WTC11 (cell line): Measurements from ENCODE around the gene GPATCH1. TPM values are rescaled to one million over a fixed set of nuclear protein-coding genes. Genes with fewer than 3 reads are reported as not detected.

Experiments
- ATAC-seq: fragments of 200-7000 bp; cut with Tn5 transposase; 2 replicates; pipeline ENCODE4 v1.10.0; 2021; ENCODE audit warnings: mild to moderate bottlenecking, moderate library complexity
- CTCF ChIA-PET: fragments of 300-600 bp; sonication (Branson Sonifier 250); formaldehyde crosslinking; loops from one replicate; lab custom pipeline; 2021; ENCODE audit warnings: antibody characterized with exemption; lab: Charles Lee
- POLR2A ChIA-PET: fragments of 350-600 bp; sonication (Branson Sonifier 250); formaldehyde crosslinking; loops from one replicate; lab custom pipeline; 2021; ENCODE audit warnings: antibody characterized with exemption; lab: Charles Lee
- DNase-seq: peaks from one replicate; pipeline ENCODE4 v3.0.0; 2021; ENCODE audit warnings: low spot score
- H3K27ac Mint-ChIP-seq: 2 replicates; pipeline ENCODE4 v1.8.0; 2021; ENCODE audit warnings: mixed read lengths
- H3K27me3 Mint-ChIP-seq: 2 replicates; pipeline ENCODE4 v1.8.0; 2021; ENCODE audit warnings: low read depth, mild to moderate bottlenecking, moderate library complexity, mixed read lengths
- H3K36me3 Mint-ChIP-seq: 2 replicates; pipeline ENCODE4 v1.8.0; 2021; ENCODE audit warnings: mixed read lengths
- H3K4me1 Mint-ChIP-seq: 2 replicates; pipeline ENCODE4 v1.8.0; 2022; ENCODE audit warnings: mixed read lengths
- H3K4me3 Mint-ChIP-seq: 2 replicates; pipeline ENCODE4 v1.8.0; 2021; ENCODE audit warnings: mild to moderate bottlenecking, moderate library complexity, mixed read lengths
- H3K9me3 Mint-ChIP-seq: 2 replicates; pipeline ENCODE4 v1.8.0; 2021; ENCODE audit warnings: mixed read lengths
- ELF4 ChIP-seq: sonication (generic); formaldehyde crosslinking; IDR thresholded peaks from 2 replicates; pipeline ENCODE4 v1.8.1; 2022; ENCODE audit warnings: low read depth, mild to moderate bottlenecking, moderate library complexity, missing genetic modification reagents
- GABPB1 ChIP-seq: sonication (generic); formaldehyde crosslinking; IDR thresholded peaks from 2 replicates; pipeline ENCODE4 v1.8.1; 2023; ENCODE audit warnings: mild to moderate bottlenecking, missing genetic modification reagents
- JAZF1 ChIP-seq: fragments of 250-450 bp; sonication (Bioruptor Pico); IDR thresholded peaks from 2 replicates; pipeline ENCODE4 v1.9.0; 2021; ENCODE audit warnings: moderate library complexity, mild to moderate bottlenecking, inconsistent platforms
- KAT7 ChIP-seq: sonication (generic); formaldehyde crosslinking; IDR thresholded peaks from 2 replicates; pipeline ENCODE4 v1.8.1; 2023; ENCODE audit warnings: missing genetic modification reagents, mild to moderate bottlenecking, borderline replicate concordance
- PRRX2 ChIP-seq: fragments of 250-450 bp; sonication (Bioruptor Pico); IDR thresholded peaks from 2 replicates; pipeline ENCODE4 v1.8.0; 2021; ENCODE audit warnings: mild to moderate bottlenecking
- SMAD4 ChIP-seq: sonication (generic); formaldehyde crosslinking; IDR thresholded peaks from 2 replicates; pipeline ENCODE4 v1.8.0; 2022; ENCODE audit warnings: mild to moderate bottlenecking, missing genetic modification reagents
- ZNF416 ChIP-seq: fragments of 250-450 bp; sonication (Bioruptor Pico); IDR thresholded peaks from 2 replicates; pipeline ENCODE4 v1.9.0; 2021; ENCODE audit warnings: mild to moderate bottlenecking, inconsistent platforms
- total RNA-seq: library from RNA; stranded (reverse); gene quantifications from 3 replicates; pipeline ENCODE4 v1.2.3, GENCODE V29; 2021
- TF ChIP-seq, protein P1 (sequence below): sonication (generic); formaldehyde crosslinking; IDR thresholded peaks from 2 replicates; pipeline ENCODE4 v1.8.0; 2022; ENCODE audit warnings: mild to moderate bottlenecking, missing genetic modification reagents
- TF ChIP-seq, protein P2 (sequence below): fragments of 250-450 bp; sonication (Bioruptor Pico); IDR thresholded peaks from 2 replicates; pipeline ENCODE4 v1.9.0; 2021; ENCODE audit warnings: mild to moderate bottlenecking, borderline replicate concordance
- TF ChIP-seq, protein P3 (sequence below): sonication (generic); formaldehyde crosslinking; IDR thresholded peaks from 2 replicates; pipeline ENCODE4 v1.8.0; 2022; ENCODE audit warnings: missing genetic modification reagents
- TF ChIP-seq, protein P4 (sequence below): fragments of 250-450 bp; sonication (Bioruptor Pico); IDR thresholded peaks from 2 replicates; pipeline ENCODE4 v1.8.0; 2021; ENCODE audit warnings: mild to moderate bottlenecking
- TF ChIP-seq, protein P5 (sequence below): sonication (generic); formaldehyde crosslinking; IDR thresholded peaks from 2 replicates; pipeline ENCODE4 v1.8.1; 2023; ENCODE audit warnings: mild to moderate bottlenecking, missing genetic modification reagents, borderline replicate concordance
- TF ChIP-seq, protein P6 (sequence below): sonication (generic); formaldehyde crosslinking; conservative IDR thresholded peaks from 2 replicates; pipeline ENCODE4 v1.8.1; 2023; ENCODE audit warnings: mild to moderate bottlenecking, low read depth, missing genetic modification reagents, moderate library complexity
- TF ChIP-seq, protein P7 (sequence below): fragments of 200-600 bp; IDR thresholded peaks from 2 replicates; pipeline ENCODE4 v1.8.0; 2022; ENCODE audit warnings: antibody characterized with exemption

GPATCH1 gene
- total RNA-seq, 1 experiment from 2014 or later: 10.7 TPM

DNA sequence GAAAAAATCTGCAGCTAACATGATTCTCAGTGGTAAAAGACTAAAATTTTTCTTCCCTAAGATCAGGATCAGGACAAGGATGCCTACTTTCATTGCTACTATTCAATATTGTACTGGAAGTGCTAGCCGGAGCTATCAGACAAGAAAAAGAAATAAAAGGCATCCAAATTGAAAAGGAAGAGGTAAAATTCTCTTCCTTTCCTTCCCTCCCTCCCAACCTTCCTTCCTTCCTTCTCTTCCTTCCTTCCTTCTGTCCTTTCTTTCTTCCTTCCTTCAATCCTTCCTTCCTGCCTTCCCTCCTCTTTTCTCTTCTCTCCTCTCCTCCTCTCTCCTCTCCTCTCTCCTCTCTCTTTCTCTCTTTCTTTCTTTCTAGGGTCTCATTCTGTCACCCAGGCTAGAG lies 86.5 kb downstream of the GPATCH1 start:
- no peak overlapping the region for H3K4me3 Mint-ChIP-seq
- H3K27ac Mint-ChIP-seq: no peak overlapping the region
- ATAC-seq: no peak
- CTCF ChIA-PET: no interaction called here
- peaks cover 18% of the 10 kb centered on the region for H3K36me3 Mint-ChIP-seq
- peaks cover 1% of the 10 kb centered on the region; the same call in 1 of the 2 replicates for H3K4me1 Mint-ChIP-seq
- TF ChIP-seq, protein P1, sequence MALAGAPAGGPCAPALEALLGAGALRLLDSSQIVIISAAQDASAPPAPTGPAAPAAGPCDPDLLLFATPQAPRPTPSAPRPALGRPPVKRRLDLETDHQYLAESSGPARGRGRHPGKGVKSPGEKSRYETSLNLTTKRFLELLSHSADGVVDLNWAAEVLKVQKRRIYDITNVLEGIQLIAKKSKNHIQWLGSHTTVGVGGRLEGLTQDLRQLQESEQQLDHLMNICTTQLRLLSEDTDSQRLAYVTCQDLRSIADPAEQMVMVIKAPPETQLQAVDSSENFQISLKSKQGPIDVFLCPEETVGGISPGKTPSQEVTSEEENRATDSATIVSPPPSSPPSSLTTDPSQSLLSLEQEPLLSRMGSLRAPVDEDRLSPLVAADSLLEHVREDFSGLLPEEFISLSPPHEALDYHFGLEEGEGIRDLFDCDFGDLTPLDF (CRISPR knock-in tag): no peak
- TF ChIP-seq, protein P2, sequence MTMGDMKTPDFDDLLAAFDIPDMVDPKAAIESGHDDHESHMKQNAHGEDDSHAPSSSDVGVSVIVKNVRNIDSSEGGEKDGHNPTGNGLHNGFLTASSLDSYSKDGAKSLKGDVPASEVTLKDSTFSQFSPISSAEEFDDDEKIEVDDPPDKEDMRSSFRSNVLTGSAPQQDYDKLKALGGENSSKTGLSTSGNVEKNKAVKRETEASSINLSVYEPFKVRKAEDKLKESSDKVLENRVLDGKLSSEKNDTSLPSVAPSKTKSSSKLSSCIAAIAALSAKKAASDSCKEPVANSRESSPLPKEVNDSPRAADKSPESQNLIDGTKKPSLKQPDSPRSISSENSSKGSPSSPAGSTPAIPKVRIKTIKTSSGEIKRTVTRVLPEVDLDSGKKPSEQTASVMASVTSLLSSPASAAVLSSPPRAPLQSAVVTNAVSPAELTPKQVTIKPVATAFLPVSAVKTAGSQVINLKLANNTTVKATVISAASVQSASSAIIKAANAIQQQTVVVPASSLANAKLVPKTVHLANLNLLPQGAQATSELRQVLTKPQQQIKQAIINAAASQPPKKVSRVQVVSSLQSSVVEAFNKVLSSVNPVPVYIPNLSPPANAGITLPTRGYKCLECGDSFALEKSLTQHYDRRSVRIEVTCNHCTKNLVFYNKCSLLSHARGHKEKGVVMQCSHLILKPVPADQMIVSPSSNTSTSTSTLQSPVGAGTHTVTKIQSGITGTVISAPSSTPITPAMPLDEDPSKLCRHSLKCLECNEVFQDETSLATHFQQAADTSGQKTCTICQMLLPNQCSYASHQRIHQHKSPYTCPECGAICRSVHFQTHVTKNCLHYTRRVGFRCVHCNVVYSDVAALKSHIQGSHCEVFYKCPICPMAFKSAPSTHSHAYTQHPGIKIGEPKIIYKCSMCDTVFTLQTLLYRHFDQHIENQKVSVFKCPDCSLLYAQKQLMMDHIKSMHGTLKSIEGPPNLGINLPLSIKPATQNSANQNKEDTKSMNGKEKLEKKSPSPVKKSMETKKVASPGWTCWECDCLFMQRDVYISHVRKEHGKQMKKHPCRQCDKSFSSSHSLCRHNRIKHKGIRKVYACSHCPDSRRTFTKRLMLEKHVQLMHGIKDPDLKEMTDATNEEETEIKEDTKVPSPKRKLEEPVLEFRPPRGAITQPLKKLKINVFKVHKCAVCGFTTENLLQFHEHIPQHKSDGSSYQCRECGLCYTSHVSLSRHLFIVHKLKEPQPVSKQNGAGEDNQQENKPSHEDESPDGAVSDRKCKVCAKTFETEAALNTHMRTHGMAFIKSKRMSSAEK (CRISPR knock-in tag): no peak
- TF ChIP-seq, protein P3, sequence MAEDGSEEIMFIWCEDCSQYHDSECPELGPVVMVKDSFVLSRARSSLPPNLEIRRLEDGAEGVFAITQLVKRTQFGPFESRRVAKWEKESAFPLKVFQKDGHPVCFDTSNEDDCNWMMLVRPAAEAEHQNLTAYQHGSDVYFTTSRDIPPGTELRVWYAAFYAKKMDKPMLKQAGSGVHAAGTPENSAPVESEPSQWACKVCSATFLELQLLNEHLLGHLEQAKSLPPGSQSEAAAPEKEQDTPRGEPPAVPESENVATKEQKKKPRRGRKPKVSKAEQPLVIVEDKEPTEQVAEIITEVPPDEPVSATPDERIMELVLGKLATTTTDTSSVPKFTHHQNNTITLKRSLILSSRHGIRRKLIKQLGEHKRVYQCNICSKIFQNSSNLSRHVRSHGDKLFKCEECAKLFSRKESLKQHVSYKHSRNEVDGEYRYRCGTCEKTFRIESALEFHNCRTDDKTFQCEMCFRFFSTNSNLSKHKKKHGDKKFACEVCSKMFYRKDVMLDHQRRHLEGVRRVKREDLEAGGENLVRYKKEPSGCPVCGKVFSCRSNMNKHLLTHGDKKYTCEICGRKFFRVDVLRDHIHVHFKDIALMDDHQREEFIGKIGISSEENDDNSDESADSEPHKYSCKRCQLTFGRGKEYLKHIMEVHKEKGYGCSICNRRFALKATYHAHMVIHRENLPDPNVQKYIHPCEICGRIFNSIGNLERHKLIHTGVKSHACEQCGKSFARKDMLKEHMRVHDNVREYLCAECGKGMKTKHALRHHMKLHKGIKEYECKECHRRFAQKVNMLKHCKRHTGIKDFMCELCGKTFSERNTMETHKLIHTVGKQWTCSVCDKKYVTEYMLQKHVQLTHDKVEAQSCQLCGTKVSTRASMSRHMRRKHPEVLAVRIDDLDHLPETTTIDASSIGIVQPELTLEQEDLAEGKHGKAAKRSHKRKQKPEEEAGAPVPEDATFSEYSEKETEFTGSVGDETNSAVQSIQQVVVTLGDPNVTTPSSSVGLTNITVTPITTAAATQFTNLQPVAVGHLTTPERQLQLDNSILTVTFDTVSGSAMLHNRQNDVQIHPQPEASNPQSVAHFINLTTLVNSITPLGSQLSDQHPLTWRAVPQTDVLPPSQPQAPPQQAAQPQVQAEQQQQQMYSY (CRISPR knock-in tag): no peak
- TF ChIP-seq, protein P4, sequence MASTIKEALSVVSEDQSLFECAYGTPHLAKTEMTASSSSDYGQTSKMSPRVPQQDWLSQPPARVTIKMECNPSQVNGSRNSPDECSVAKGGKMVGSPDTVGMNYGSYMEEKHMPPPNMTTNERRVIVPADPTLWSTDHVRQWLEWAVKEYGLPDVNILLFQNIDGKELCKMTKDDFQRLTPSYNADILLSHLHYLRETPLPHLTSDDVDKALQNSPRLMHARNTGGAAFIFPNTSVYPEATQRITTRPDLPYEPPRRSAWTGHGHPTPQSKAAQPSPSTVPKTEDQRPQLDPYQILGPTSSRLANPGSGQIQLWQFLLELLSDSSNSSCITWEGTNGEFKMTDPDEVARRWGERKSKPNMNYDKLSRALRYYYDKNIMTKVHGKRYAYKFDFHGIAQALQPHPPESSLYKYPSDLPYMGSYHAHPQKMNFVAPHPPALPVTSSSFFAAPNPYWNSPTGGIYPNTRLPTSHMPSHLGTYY (CRISPR knock-in tag): no peak
- TF ChIP-seq, protein P5, sequence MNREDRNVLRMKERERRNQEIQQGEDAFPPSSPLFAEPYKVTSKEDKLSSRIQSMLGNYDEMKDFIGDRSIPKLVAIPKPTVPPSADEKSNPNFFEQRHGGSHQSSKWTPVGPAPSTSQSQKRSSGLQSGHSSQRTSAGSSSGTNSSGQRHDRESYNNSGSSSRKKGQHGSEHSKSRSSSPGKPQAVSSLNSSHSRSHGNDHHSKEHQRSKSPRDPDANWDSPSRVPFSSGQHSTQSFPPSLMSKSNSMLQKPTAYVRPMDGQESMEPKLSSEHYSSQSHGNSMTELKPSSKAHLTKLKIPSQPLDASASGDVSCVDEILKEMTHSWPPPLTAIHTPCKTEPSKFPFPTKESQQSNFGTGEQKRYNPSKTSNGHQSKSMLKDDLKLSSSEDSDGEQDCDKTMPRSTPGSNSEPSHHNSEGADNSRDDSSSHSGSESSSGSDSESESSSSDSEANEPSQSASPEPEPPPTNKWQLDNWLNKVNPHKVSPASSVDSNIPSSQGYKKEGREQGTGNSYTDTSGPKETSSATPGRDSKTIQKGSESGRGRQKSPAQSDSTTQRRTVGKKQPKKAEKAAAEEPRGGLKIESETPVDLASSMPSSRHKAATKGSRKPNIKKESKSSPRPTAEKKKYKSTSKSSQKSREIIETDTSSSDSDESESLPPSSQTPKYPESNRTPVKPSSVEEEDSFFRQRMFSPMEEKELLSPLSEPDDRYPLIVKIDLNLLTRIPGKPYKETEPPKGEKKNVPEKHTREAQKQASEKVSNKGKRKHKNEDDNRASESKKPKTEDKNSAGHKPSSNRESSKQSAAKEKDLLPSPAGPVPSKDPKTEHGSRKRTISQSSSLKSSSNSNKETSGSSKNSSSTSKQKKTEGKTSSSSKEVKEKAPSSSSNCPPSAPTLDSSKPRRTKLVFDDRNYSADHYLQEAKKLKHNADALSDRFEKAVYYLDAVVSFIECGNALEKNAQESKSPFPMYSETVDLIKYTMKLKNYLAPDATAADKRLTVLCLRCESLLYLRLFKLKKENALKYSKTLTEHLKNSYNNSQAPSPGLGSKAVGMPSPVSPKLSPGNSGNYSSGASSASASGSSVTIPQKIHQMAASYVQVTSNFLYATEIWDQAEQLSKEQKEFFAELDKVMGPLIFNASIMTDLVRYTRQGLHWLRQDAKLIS (CRISPR knock-in tag): no peak
- TF ChIP-seq PRRX2: no peak
- TF ChIP-seq, protein P6, sequence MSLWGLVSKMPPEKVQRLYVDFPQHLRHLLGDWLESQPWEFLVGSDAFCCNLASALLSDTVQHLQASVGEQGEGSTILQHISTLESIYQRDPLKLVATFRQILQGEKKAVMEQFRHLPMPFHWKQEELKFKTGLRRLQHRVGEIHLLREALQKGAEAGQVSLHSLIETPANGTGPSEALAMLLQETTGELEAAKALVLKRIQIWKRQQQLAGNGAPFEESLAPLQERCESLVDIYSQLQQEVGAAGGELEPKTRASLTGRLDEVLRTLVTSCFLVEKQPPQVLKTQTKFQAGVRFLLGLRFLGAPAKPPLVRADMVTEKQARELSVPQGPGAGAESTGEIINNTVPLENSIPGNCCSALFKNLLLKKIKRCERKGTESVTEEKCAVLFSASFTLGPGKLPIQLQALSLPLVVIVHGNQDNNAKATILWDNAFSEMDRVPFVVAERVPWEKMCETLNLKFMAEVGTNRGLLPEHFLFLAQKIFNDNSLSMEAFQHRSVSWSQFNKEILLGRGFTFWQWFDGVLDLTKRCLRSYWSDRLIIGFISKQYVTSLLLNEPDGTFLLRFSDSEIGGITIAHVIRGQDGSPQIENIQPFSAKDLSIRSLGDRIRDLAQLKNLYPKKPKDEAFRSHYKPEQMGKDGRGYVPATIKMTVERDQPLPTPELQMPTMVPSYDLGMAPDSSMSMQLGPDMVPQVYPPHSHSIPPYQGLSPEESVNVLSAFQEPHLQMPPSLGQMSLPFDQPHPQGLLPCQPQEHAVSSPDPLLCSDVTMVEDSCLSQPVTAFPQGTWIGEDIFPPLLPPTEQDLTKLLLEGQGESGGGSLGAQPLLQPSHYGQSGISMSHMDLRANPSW (CRISPR knock-in tag): no peak
- TF ChIP-seq, protein P7, sequence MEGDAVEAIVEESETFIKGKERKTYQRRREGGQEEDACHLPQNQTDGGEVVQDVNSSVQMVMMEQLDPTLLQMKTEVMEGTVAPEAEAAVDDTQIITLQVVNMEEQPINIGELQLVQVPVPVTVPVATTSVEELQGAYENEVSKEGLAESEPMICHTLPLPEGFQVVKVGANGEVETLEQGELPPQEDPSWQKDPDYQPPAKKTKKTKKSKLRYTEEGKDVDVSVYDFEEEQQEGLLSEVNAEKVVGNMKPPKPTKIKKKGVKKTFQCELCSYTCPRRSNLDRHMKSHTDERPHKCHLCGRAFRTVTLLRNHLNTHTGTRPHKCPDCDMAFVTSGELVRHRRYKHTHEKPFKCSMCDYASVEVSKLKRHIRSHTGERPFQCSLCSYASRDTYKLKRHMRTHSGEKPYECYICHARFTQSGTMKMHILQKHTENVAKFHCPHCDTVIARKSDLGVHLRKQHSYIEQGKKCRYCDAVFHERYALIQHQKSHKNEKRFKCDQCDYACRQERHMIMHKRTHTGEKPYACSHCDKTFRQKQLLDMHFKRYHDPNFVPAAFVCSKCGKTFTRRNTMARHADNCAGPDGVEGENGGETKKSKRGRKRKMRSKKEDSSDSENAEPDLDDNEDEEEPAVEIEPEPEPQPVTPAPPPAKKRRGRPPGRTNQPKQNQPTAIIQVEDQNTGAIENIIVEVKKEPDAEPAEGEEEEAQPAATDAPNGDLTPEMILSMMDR: no peak
- no peak for TF ChIP-seq JAZF1 (CRISPR knock-in tag)
- no peak for TF ChIP-seq SMAD4 (CRISPR knock-in tag)
- no peak for TF ChIP-seq KAT7
- TF ChIP-seq ZNF416 (CRISPR knock-in tag): no peak
- TF ChIP-seq GABPB1 (CRISPR knock-in tag): no peak
- TF ChIP-seq ELF4 (CRISPR knock-in tag): no peak
- DNase-seq: no peak
- H3K9me3 Mint-ChIP-seq: peaks cover 35% of the 10 kb centered on the region
- POLR2A ChIA-PET: no interaction called here
- H3K27me3 Mint-ChIP-seq: peaks cover 6% of the 10 kb centered on the region; the same call in 1 of the 2 replicates
